GM23338 (cell line): Measurements from ENCODE around the gene RMND5A. TPM values are rescaled to one million over a fixed set of nuclear protein-coding genes. Genes with fewer than 3 reads are reported as not detected.

ENCODE experiments used
- ATAC-seq: fragments of 200-7000 bp; cut with Tn5 transposase; 3 replicates; pipeline ENCODE4 v1.9.1; 2020
- DNase-seq: peaks from one replicate; pipeline ENCODE4 v3.0.0-alpha.2; 2015; ENCODE audit warnings: low spot score
- H2AFZ ChIP-seq: fragments of 200-600 bp; sonication (generic); 2 replicates; pipeline ENCODE4 v1.8.0; 2016; ENCODE audit warnings: antibody characterized with exemption, mild to moderate bottlenecking, moderate library complexity
- H3F3A ChIP-seq: fragments of 200-600 bp; sonication (generic); replicated peaks from 2 replicates; pipeline ENCODE4 v1.8.0; 2017; ENCODE audit warnings: antibody characterized with exemption, mixed run types, low read depth
- H3K27ac ChIP-seq: fragments of 200-600 bp; sonication (generic); 2 replicates; pipeline ENCODE4 v1.6.1; 2016; ENCODE audit warnings: low read depth
- H3K27me3 ChIP-seq: fragments of 200-600 bp; sonication (generic); 2 replicates; pipeline ENCODE4 v1.8.0; 2016; ENCODE audit warnings: mild to moderate bottlenecking, mixed run types, moderate library complexity; ENCODE audit not compliant: insufficient read depth
- H3K36me3 ChIP-seq: fragments of 200-600 bp; sonication (generic); 2 replicates; pipeline ENCODE4 v1.8.0; 2016; ENCODE audit warnings: mild to moderate bottlenecking; ENCODE audit not compliant: insufficient read depth
- H3K4me1 ChIP-seq: fragments of 200-600 bp; sonication (generic); 2 replicates; pipeline ENCODE4 v1.8.0; 2016; ENCODE audit warnings: mild to moderate bottlenecking, moderate library complexity; ENCODE audit not compliant: insufficient read depth
- H3K4me2 ChIP-seq: fragments of 200-600 bp; sonication (generic); 2 replicates; pipeline ENCODE4 v1.7.1; 2017; ENCODE audit warnings: mixed run types
- H3K4me3 ChIP-seq: fragments of 200-600 bp; sonication (generic); 2 replicates; pipeline ENCODE4 v1.6.1; 2016; ENCODE audit warnings: mixed run types
- H3K79me2 ChIP-seq: fragments of 200-600 bp; sonication (generic); replicated peaks from 2 replicates; pipeline ENCODE4 v1.8.0; 2017; ENCODE audit warnings: mild to moderate bottlenecking; ENCODE audit not compliant: insufficient read depth
- H3K9me2 ChIP-seq: fragments of 200-600 bp; sonication (generic); 2 replicates; pipeline ENCODE4 v1.8.0; 2017; ENCODE audit not compliant: insufficient read depth
- H4K20me1 ChIP-seq: fragments of 200-600 bp; sonication (generic); replicated peaks from 2 replicates; pipeline ENCODE4 v1.8.0; 2017; ENCODE audit warnings: mild to moderate bottlenecking; ENCODE audit not compliant: insufficient read depth
- H3K27ac Mint-ChIP-seq: 2 replicates; pipeline ENCODE4 v1.8.0; 2020; ENCODE audit warnings: inconsistent platforms, mild to moderate bottlenecking, moderate library complexity, mixed read lengths
- H3K27me3 Mint-ChIP-seq: 3 replicates; pipeline ENCODE4 v1.8.0; 2022; ENCODE audit warnings: low read depth, mild to moderate bottlenecking, moderate library complexity, mixed read lengths, inconsistent platforms; ENCODE audit not compliant: insufficient read depth, poor library complexity
- H3K36me3 Mint-ChIP-seq: 3 replicates; pipeline ENCODE4 v1.8.0; 2021; ENCODE audit warnings: low read depth, mild to moderate bottlenecking, inconsistent platforms, moderate library complexity, mixed read lengths
- H3K4me1 Mint-ChIP-seq: 3 replicates; pipeline ENCODE4 v1.8.0; 2020; ENCODE audit warnings: mild to moderate bottlenecking, inconsistent platforms, mixed read lengths
- H3K4me3 Mint-ChIP-seq: 3 replicates; pipeline ENCODE4 v1.8.0; 2021; ENCODE audit warnings: moderate library complexity, mild to moderate bottlenecking, inconsistent platforms, mixed read lengths
- H3K9me3 Mint-ChIP-seq: 3 replicates; pipeline ENCODE4 v1.8.0; 2020; ENCODE audit warnings: moderate library complexity, mild to moderate bottlenecking, inconsistent platforms, mixed read lengths
- CREB1 ChIP-seq: fragments of 250-450 bp; sonication (Bioruptor Pico); IDR thresholded peaks from 2 replicates; pipeline ENCODE4 v1.5.0; 2020; ENCODE audit warnings: low read depth, mild to moderate bottlenecking, moderate library complexity
- CTCF ChIP-seq, 2 experiments: fragments of 200-600 bp in 1 of 2; sonication (generic) in 1 of 2; conservative IDR thresholded peaks; 2 replicates each; pipeline versions ENCODE4 v1.5.1 to v1.6.1; 2016 to 2017; ENCODE audit warnings: antibody characterized with exemption in 2 of 2, low read depth in 2 of 2, mild to moderate bottlenecking in 2 of 2, moderate library complexity in 1 of 2
- ETS1 ChIP-seq: IDR thresholded peaks from 2 replicates; pipeline ENCODE4 v1.6.1; 2016; ENCODE audit warnings: antibody characterized with exemption
- EZH2 ChIP-seq: fragments of 200-600 bp; sonication (generic); IDR thresholded peaks from one replicate; pipeline ENCODE4 v1.8.0; 2017; ENCODE audit warnings: antibody characterized with exemption, mild to moderate bottlenecking, low read depth; ENCODE audit not compliant: unreplicated experiment
- EZH2phosphoT487 ChIP-seq: fragments of 200-600 bp; sonication (generic); IDR thresholded peaks from one replicate; pipeline ENCODE4 v1.8.1; 2018; ENCODE audit warnings: antibody characterized with exemption; ENCODE audit not compliant: unreplicated experiment
- JUNB ChIP-seq: IDR thresholded peaks from one replicate; pipeline ENCODE4 v1.6.1; 2016; ENCODE audit warnings: antibody characterized with exemption; ENCODE audit not compliant: unreplicated experiment
- NANOG ChIP-seq: IDR thresholded peaks from 2 replicates; pipeline ENCODE4 v1.6.1; 2016; ENCODE audit warnings: antibody characterized with exemption, borderline replicate concordance
- POLR2AphosphoS5 ChIP-seq: IDR thresholded peaks from 2 replicates; pipeline ENCODE4 v1.6.1; 2016; ENCODE audit warnings: antibody characterized with exemption, low read depth
- REST ChIP-seq: IDR thresholded peaks from one replicate; pipeline ENCODE4 v1.6.1; 2018; ENCODE audit warnings: antibody characterized with exemption; ENCODE audit not compliant: unreplicated experiment
- STAT1 ChIP-seq: IDR thresholded peaks from one replicate; pipeline ENCODE4 v1.6.1; 2016; ENCODE audit warnings: antibody characterized with exemption; ENCODE audit not compliant: unreplicated experiment
- ZNF114 ChIP-seq: fragments of 250-450 bp; sonication (Bioruptor Pico); IDR thresholded peaks from 2 replicates; pipeline ENCODE4 v1.5.0; 2020; ENCODE audit warnings: mild to moderate bottlenecking, moderate library complexity
- ZNF331 ChIP-seq: fragments of 250-450 bp; sonication (Bioruptor Pico); IDR thresholded peaks from 2 replicates; pipeline ENCODE4 v1.5.0; 2020; ENCODE audit warnings: low read depth, mild to moderate bottlenecking, moderate library complexity
- polyA plus RNA-seq: library from polyadenylated mRNA; unstranded; fragments of >200 nt; fragmentation: Nextera tagmentation; extraction: Ambion mirVana; gene quantifications from 2 replicates; pipeline ENCODE4 v1.2.1, GENCODE V29; 2016
- total RNA-seq: library from RNA; depleted of rRNA; stranded (reverse); fragments of >200 nt; shearing (Covaris generic); gene quantifications from 2 replicates; pipeline ENCODE4 v1.2.3, GENCODE V29; 2014

The RMND5A gene
- total and polyA plus RNA-seq, 2 experiments from 2014 or later: 24.0 to 87.9 TPM

- no peak for TF ChIP-seq CTCF (conservative IDR thresholded peaks at IDR 0.05; ENCODE audit: low read depth in 2 of 2)
Measured at GRCh38 chr2:86809481-86810121, 89.5 kb downstream of the RMND5A start (continued).

GRCh38 chr2:86815611-86816010 lies 95.5 kb downstream of the RMND5A start:
- H3K4me3 ChIP-seq: no peak overlapping the region
- no peak for DNase-seq
- H3K27ac ChIP-seq: no peak overlapping the region
- TF ChIP-seq JUNB: no peak
- no peak for TF ChIP-seq NANOG
- no peaks in the 10 kb centered on the region for H3K36me3 Mint-ChIP-seq
- H3K27me3 ChIP-seq: no peaks in the 10 kb centered on the region
- H3K9me2 ChIP-seq: no peaks in the 10 kb centered on the region
- no peaks in the 10 kb centered on the region for H3K36me3 ChIP-seq
- no peak overlapping the region for H3K4me3 Mint-ChIP-seq
- peaks cover 6% of the 10 kb centered on the region; the same call in 2 of the 3 replicates for H3K4me1 Mint-ChIP-seq
- no peaks in the 10 kb centered on the region for H4K20me1 ChIP-seq
- no peak overlapping the region for H2AFZ ChIP-seq
- no peaks in the 10 kb centered on the region for H3F3A ChIP-seq
- H3K27me3 Mint-ChIP-seq: peaks cover 2% of the 10 kb centered on the region
- H3K79me2 ChIP-seq: no peaks in the 10 kb centered on the region
- H3K9me3 Mint-ChIP-seq: no peaks in the 10 kb centered on the region
- no peaks in the 10 kb centered on the region for H3K4me1 ChIP-seq
- no peak overlapping the region for H3K4me2 ChIP-seq
- no peak overlapping the region for H3K27ac Mint-ChIP-seq
- no peak for ATAC-seq

GRCh38 chr2:86818114-86818801 lies 98.2 kb downstream of the RMND5A start:
- Histone ChIP-seq H2AFZ (no peak overlapping the region), H3K4me3 (no peak overlapping the region), H3K4me1 (no peaks in the 10 kb centered on the region), H4K20me1 (no peaks in the 10 kb centered on the region), H3K27ac (no peak overlapping the region), H3K27me3 (no peaks in the 10 kb centered on the region), H3K36me3 (no peaks in the 10 kb centered on the region), H3K4me2 (no peak overlapping the region), H3K79me2 (no peaks in the 10 kb centered on the region), H3K9me2 (no peaks in the 10 kb centered on the region), H3F3A (no peaks in the 10 kb centered on the region)
- H3K4me1 Mint-ChIP-seq: no peaks in the 10 kb centered on the region; the same call in 2 of the 3 replicates
- H3K36me3 Mint-ChIP-seq: peaks cover 3% of the 10 kb centered on the region; the same call in 1 of the 3 replicates
- peaks cover 13% of the 10 kb centered on the region; the same call in 2 of the 3 replicates for H3K9me3 Mint-ChIP-seq
- H3K27ac Mint-ChIP-seq: no peak overlapping the region
- no peak overlapping the region for H3K4me3 Mint-ChIP-seq
- ATAC-seq (no peak), DNase-seq (no peak)
- peaks cover 4% of the 10 kb centered on the region for H3K27me3 Mint-ChIP-seq
- TF ChIP-seq CREB1 (CRISPR knock-in tag) (no peak), REST (no peak), POLR2AphosphoS5 (no peak), EZH2 (no peak), ZNF331 (CRISPR knock-in tag) (no peak), ETS1 (no peak), JUNB (no peak), STAT1 (no peak), EZH2phosphoT487 (no peak), ZNF114 (CRISPR knock-in tag) (no peak), NANOG (no peak)
